Naive thymus-derived CD4-positive, alpha-beta T cell (primary cell): Measurements from ENCODE around the gene DMD. TPM values are rescaled to one million over a fixed set of nuclear protein-coding genes. Genes with fewer than 3 reads are reported as not detected.

ENCODE experiments used
- ATAC-seq: fragments of 150-1000 bp; cut with Tn5 transposase; 2 replicates; pipeline ENCODE4 v1.10.0; 2021; ENCODE audit warnings: mild to moderate bottlenecking, moderate library complexity
- CTCF ChIA-PET: fragments of 350-600 bp; sonication (Branson Sonifier 250); formaldehyde crosslinking; loops from one replicate; lab custom pipeline; 2021; ENCODE audit warnings: antibody characterized with exemption; lab: Charles Lee
- POLR2A ChIA-PET: fragments of 350-600 bp; sonication (Branson Sonifier 250); formaldehyde crosslinking; loops from one replicate; lab custom pipeline; 2021; ENCODE audit warnings: antibody characterized with exemption, inconsistent platforms; lab: Charles Lee
- DNase-seq, 9 donors: peaks; one replicate each; pipeline versions ENCODE4 v3.0.0 to v3.0.0-alpha.2; 2020 to 2022; ENCODE audit warnings: mixed read lengths in 1 of 9
- H3K27ac ChIP-seq: one replicate; pipeline ENCODE4 v1.7.0; 2013; ENCODE audit warnings: mild to moderate bottlenecking, low read depth, low read length, moderate library complexity
- H3K27me3 ChIP-seq, 2 donors: one replicate each; pipeline ENCODE4 v1.7.0; 2013; ENCODE audit warnings: low read length in 2 of 2, mild to moderate bottlenecking in 2 of 2, moderate library complexity in 2 of 2; ENCODE audit not compliant: control insufficient read depth in 2 of 2, insufficient read depth in 2 of 2
- H3K36me3 ChIP-seq, 3 experiments: 1 replicate in 2 of 3; 2 replicates in 1 of 3; pipeline ENCODE4 v1.7.0; 2013; ENCODE audit warnings: low read length in 3 of 3, mild to moderate bottlenecking in 3 of 3, moderate library complexity in 1 of 3; ENCODE audit not compliant: insufficient read depth in 3 of 3, control insufficient read depth in 2 of 3
- H3K4me1 ChIP-seq, 2 donors: one replicate each; pipeline ENCODE4 v1.7.0; 2013; ENCODE audit warnings: low read length in 2 of 2, mild to moderate bottlenecking in 2 of 2, moderate library complexity in 1 of 2; ENCODE audit not compliant: control insufficient read depth in 2 of 2, insufficient read depth in 2 of 2
- H3K4me3 ChIP-seq: 2 replicates; pipeline ENCODE4 v1.7.0; 2013; ENCODE audit warnings: mild to moderate bottlenecking, low read length
- H3K9me3 ChIP-seq, 3 experiments: 1 replicate in 2 of 3; 2 replicates in 1 of 3; pipeline ENCODE4 v1.7.0; 2013; ENCODE audit warnings: low read length in 3 of 3; ENCODE audit not compliant: control insufficient read depth in 2 of 3
- H3K27ac Mint-ChIP-seq, 9 donors: one replicate each; pipeline ENCODE4 v1.8.0; 2020 to 2022; ENCODE audit warnings: mixed read lengths in 9 of 9, mild to moderate bottlenecking in 8 of 9, moderate library complexity in 5 of 9, inconsistent platforms in 2 of 9
- H3K27me3 Mint-ChIP-seq, 5 donors: one replicate each; pipeline ENCODE4 v1.8.0; 2021 to 2022; ENCODE audit warnings: mixed read lengths in 5 of 5, mild to moderate bottlenecking in 1 of 5
- H3K36me3 Mint-ChIP-seq, 5 donors: one replicate each; pipeline ENCODE4 v1.8.0; 2020 to 2022; ENCODE audit warnings: mixed read lengths in 5 of 5, mild to moderate bottlenecking in 3 of 5, inconsistent platforms in 1 of 5
- H3K4me1 Mint-ChIP-seq, 7 donors: one replicate each; pipeline ENCODE4 v1.8.0; 2020 to 2022; ENCODE audit warnings: mixed read lengths in 7 of 7, mild to moderate bottlenecking in 3 of 7, inconsistent platforms in 1 of 7
- H3K4me3 Mint-ChIP-seq, 10 donors: one replicate each; pipeline ENCODE4 v1.8.0; 2020 to 2022; ENCODE audit warnings: mild to moderate bottlenecking in 10 of 10, mixed read lengths in 10 of 10, moderate library complexity in 6 of 10, inconsistent platforms in 2 of 10
- H3K9me3 Mint-ChIP-seq, 11 donors: one replicate each; pipeline ENCODE4 v1.8.0; 2020 to 2022; ENCODE audit warnings: mixed read lengths in 11 of 11, mild to moderate bottlenecking in 4 of 11, inconsistent platforms in 1 of 11, moderate library complexity in 1 of 11
- intact Hi-C, 2 donors: fragments of 100-400 bp; cut with micrococcal nuclease; formaldehyde crosslinking; loops; one replicate each; pipeline ENCODE4 v1.15.1; 2023
- polyA plus RNA-seq, 2 donors: library from polyadenylated mRNA; unstranded; fragments of 300-500 nt; fragmentation: Illumina TruSeq; gene quantifications; one replicate each; pipeline ENCODE4 v1.2.3, GENCODE V29; 2021
- total RNA-seq, 6 experiments: library from RNA in 5 of 6; stranded (reverse) in 5 of 6; gene quantifications; 1 replicate in 5 of 6; 2 replicates in 1 of 6; pipeline ENCODE4 v1.2.3 and lab custom pipeline; 2021 to 2026

The DMD gene
- total and polyA plus RNA-seq, 7 experiments from 2014 or later, result 0.02 to 4.9 (median 0.28) TPM; not detected in 3

DNA sequence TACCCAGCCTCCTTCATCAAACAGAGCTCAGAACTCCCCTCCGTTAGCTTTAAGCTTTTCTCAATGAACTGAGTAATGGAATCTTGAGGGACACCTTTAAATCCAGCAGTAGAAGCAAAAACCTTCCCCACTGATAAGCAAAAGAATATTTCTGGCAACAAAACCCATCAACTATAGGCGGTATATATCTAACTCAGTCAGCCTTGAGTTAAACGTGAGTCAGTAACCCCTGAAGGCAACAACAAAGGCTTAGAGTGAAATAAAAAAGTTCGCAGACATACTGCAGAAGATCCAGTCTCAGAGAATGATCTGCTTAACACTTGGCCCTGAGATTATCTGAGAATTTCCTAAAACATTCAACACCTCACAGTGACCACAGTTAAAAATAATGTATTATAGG lies 77.2 kb downstream of the DMD start:
- no peaks in the 10 kb centered on the region for H3K4me1 ChIP-seq
- Mint-ChIP-seq H3K36me3 (no peaks in the 10 kb centered on the region), H3K4me1 (no peaks in the 10 kb centered on the region), H3K27me3 (no peaks in the 10 kb centered on the region), H3K27ac (no peak overlapping the region), H3K4me3 (no peak overlapping the region), H3K9me3 (peaks cover 0 to 5% (median 0%) of the 10 kb centered on the region in 11 donors)
- H3K36me3 ChIP-seq, result no peaks in the 10 kb centered on the region
- ChIA-PET CTCF (no interaction called here), POLR2A (no interaction called here)
- no peaks in the 10 kb centered on the region for H3K27me3 ChIP-seq
- no peak overlapping the region for H3K27ac ChIP-seq
- ATAC-seq (no peak), DNase-seq (no peak)
- intact Hi-C loops, result no loop called here
- no peaks in the 10 kb centered on the region for H3K9me3 ChIP-seq
- no peak overlapping the region for H3K4me3 ChIP-seq

DNA sequence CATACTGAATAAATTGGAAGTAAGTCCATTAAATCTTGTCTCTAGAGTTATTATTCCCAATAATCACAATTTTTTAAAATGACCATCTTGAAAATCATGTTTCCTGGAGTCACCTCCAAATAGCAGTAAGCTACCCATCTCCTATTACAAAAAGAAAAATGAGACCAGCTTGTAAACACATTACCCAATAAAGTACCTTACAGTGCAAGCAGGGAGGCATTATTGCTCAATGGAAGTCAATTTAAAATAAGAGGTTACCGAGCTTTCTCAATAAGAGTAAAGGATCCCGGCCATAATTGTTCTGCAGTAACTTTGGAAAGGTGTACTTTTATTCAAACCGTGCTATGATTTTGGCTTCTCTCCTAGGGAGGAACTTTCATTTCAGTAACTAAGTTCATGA lies 78.0 kb downstream of the DMD start:
- DNase-seq, result no peak
- ATAC-seq, result no peak
- Mint-ChIP-seq H3K27ac (no peak overlapping the region), H3K4me1 (no peaks in the 10 kb centered on the region), H3K36me3 (no peaks in the 10 kb centered on the region), H3K9me3 (peaks cover 0 to 2% (median 0%) of the 10 kb centered on the region in 11 donors), H3K27me3 (no peaks in the 10 kb centered on the region), H3K4me3 (no peak overlapping the region)
- POLR2A ChIA-PET, result no interaction called here
- Histone ChIP-seq H3K27ac (no peak overlapping the region), H3K4me1 (no peaks in the 10 kb centered on the region), H3K27me3 (no peaks in the 10 kb centered on the region), H3K4me3 (no peak overlapping the region), H3K9me3 (no peaks in the 10 kb centered on the region), H3K36me3 (no peaks in the 10 kb centered on the region)
- CTCF ChIA-PET, result no interaction called here
- intact Hi-C loops, result no loop called here

DNA sequence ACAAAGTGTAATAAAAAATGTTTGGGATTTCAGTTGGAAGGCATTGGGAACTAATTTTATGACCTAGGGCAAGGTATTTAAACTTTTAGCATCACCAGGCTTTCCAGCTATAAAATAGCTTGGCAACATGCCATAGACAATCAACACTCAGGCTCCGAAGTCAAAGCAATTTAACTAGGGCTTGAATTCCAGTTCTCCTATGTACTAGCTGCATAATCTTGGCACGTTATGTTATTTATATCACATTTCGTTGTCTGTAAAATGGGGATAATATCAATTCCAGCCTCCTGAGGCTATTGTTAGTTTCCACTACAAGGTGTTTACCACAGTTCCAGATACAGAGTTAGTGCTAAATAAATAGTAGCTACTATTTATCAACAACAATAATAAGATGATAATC lies 78.8 kb downstream of the DMD start:
- ATAC-seq, result no peak
- CTCF ChIA-PET, result no interaction called here
- intact Hi-C loops, result no loop called here

GRCh38 chrX:33129607-33130006 lies 81.7 kb downstream of the DMD start:
- ChIA-PET CTCF (no interaction called here), POLR2A (no interaction called here)
- H3K9me3 Mint-ChIP-seq, result peaks cover 0 to 2% (median 0%) of the 10 kb centered on the region in 11 donors
- no peaks in the 10 kb centered on the region for H3K4me1 ChIP-seq
- no peaks in the 10 kb centered on the region for H3K9me3 ChIP-seq
- intact Hi-C loops, result no loop called here
- no peaks in the 10 kb centered on the region for H3K27me3 Mint-ChIP-seq
- H3K36me3 Mint-ChIP-seq, result no peaks in the 10 kb centered on the region
- H3K36me3 ChIP-seq, result no peaks in the 10 kb centered on the region
- H3K4me1 Mint-ChIP-seq, result no peaks in the 10 kb centered on the region
- H3K27me3 ChIP-seq, result no peaks in the 10 kb centered on the region
- ATAC-seq (no peak), DNase-seq (no peak)
- no peak overlapping the region for H3K4me3 ChIP-seq
- no peak overlapping the region for H3K27ac Mint-ChIP-seq
- H3K27ac ChIP-seq, result no peak overlapping the region
- no peak overlapping the region for H3K4me3 Mint-ChIP-seq

More for the DNA sequence above, 78.8 kb downstream of the DMD start:
- Mint-ChIP-seq H3K9me3 (peaks cover 0 to 2% (median 0%) of the 10 kb centered on the region in 11 donors), H3K4me1 (no peaks in the 10 kb centered on the region), H3K27ac (no peak overlapping the region), H3K36me3 (no peaks in the 10 kb centered on the region), H3K4me3 (no peak overlapping the region), H3K27me3 (no peaks in the 10 kb centered on the region)
- no peak overlapping the region for H3K4me3 ChIP-seq
- POLR2A ChIA-PET, result no interaction called here
- DNase-seq, result no peak
- no peaks in the 10 kb centered on the region for H3K27me3 ChIP-seq
- H3K4me1 ChIP-seq, result no peaks in the 10 kb centered on the region
- H3K27ac ChIP-seq, result no peak overlapping the region
- H3K9me3 ChIP-seq, result no peaks in the 10 kb centered on the region
- no peaks in the 10 kb centered on the region for H3K36me3 ChIP-seq

DNA sequence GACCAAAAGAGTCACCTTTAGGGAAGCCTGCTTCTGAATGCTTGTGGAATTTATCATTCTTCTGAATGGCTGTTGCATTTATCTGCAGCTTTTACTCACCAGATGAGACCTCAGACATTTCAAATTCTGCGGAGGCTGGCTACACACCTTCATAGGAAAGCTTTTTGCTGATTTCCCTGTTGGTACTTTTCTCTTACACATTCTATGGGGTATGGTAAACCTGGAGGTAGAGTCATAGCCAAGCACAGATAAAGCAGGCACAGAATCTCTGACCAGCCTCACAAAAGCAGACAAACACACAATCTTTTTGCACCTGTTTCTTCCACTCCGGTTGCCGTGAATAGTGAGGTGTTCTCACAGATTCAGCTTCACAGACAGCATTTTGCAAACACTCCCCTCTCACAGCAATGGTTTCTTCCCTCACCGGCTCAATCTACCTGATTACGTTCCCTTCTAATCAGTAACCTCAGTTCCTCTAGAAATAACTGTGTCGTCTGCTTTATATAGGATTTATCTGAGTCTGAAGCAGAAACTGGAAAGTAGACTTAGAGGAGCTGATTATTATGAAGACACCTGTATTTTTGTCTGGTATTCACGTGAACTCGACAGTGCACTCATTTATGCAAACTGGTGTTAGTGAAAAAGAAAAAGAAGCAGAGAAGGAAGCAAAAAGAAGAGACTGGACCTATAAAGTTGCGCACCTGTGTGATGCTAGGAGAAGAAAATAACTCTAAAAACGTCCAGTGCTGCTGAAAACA lies 83.1 kb downstream of the DMD start:
- H3K36me3 Mint-ChIP-seq, result no peaks in the 10 kb centered on the region
- DNase-seq (no peak), ATAC-seq (no peak)
- Histone ChIP-seq H3K4me1 (no peaks in the 10 kb centered on the region), H3K4me3 (no peak overlapping the region), H3K27ac (no peak overlapping the region), H3K27me3 (no peaks in the 10 kb centered on the region), H3K36me3 (no peaks in the 10 kb centered on the region), H3K9me3 (no peaks in the 10 kb centered on the region)
- intact Hi-C loops, result no loop called here
- CTCF ChIA-PET, result no interaction called here
- H3K9me3 Mint-ChIP-seq, result peaks cover 0 to 2% (median 0%) of the 10 kb centered on the region in 11 donors
- no peaks in the 10 kb centered on the region for H3K27me3 Mint-ChIP-seq
- H3K4me3 Mint-ChIP-seq, result no peak overlapping the region
- H3K4me1 Mint-ChIP-seq, result no peaks in the 10 kb centered on the region
- no peak overlapping the region for H3K27ac Mint-ChIP-seq
- POLR2A ChIA-PET, result no interaction called here

GRCh38 chrX:33126469-33126868 lies 84.9 kb downstream of the DMD start:
- POLR2A ChIA-PET, result no interaction called here
- H3K9me3 Mint-ChIP-seq, result peaks cover 0 to 2% (median 0%) of the 10 kb centered on the region in 11 donors
- no peaks in the 10 kb centered on the region for H3K36me3 Mint-ChIP-seq

GRCh38 chrX:33109858-33110257 lies 101.5 kb downstream of the DMD start:
- H3K36me3 Mint-ChIP-seq, result no peaks in the 10 kb centered on the region
- Histone ChIP-seq H3K9me3 (no peaks in the 10 kb centered on the region), H3K4me3 (no peak overlapping the region), H3K27me3 (no peaks in the 10 kb centered on the region), H3K27ac (no peak overlapping the region), H3K4me1 (no peaks in the 10 kb centered on the region), H3K36me3 (no peaks in the 10 kb centered on the region)
- intact Hi-C loops, result no loop called here
- no peaks in the 10 kb centered on the region for H3K9me3 Mint-ChIP-seq
- H3K27ac Mint-ChIP-seq, result no peak overlapping the region
- ChIA-PET CTCF (no interaction called here), POLR2A (no interaction called here)
- DNase-seq (no peak), ATAC-seq (no peak)
- H3K27me3 Mint-ChIP-seq, result no peaks in the 10 kb centered on the region
- H3K4me3 Mint-ChIP-seq, result no peak overlapping the region
- H3K4me1 Mint-ChIP-seq, result no peaks in the 10 kb centered on the region

More at GRCh38 chrX:33126469-33126868, 84.9 kb downstream of the DMD start:
- Mint-ChIP-seq H3K27me3 (no peaks in the 10 kb centered on the region), H3K4me3 (no peak overlapping the region), H3K4me1 (no peaks in the 10 kb centered on the region), H3K27ac (no peak overlapping the region)
- H3K27ac ChIP-seq, result no peak overlapping the region
- CTCF ChIA-PET, result no interaction called here
- intact Hi-C loops, result no loop called here
- no peak for ATAC-seq
- H3K9me3 ChIP-seq, result no peaks in the 10 kb centered on the region
- H3K4me3 ChIP-seq, result no peak overlapping the region
- no peak for DNase-seq
- no peaks in the 10 kb centered on the region for H3K27me3 ChIP-seq
- no peaks in the 10 kb centered on the region for H3K4me1 ChIP-seq
- no peaks in the 10 kb centered on the region for H3K36me3 ChIP-seq
